IPS-NIHi7 (cell line): ENCODE results near the gene GOSR1.
A peak's percentile ranks its signal among the peaks of the same experiment; 100 is the strongest.
"Not testable (repeated sequence)": the region's sequence is repeated elsewhere in the genome, so short reads cannot be mapped to it uniquely, and the experiment has no call there.

ENCODE experiments used
- DNase-seq: peaks from one replicate; pipeline ENCODE4 v3.0.0; 2012; ENCODE audit warnings: mixed read lengths; ENCODE audit errors: extremely low spot score

Gene GOSR1

GRCh38 chr17:30477083-30477773 lies at the start of gene GOSR1:
Gene GOSR1, plus strand, starts transcription at chr17:30477408. Its CDS starts 26 bp downstream, at chr17:30477434.
- DNase-seq = peak; percentile 96

GRCh38 chr17:30427611-30428010 lies 49.6 kb upstream of the GOSR1 start:
- DNase-seq = no peak

- no peak for DNase-seq
These were observed 48.1 kb upstream of the GOSR1 start for GRCh38 chr17:30429155-30429554.

- no peak for DNase-seq
These were observed 43.7 kb upstream of the GOSR1 start for GRCh38 chr17:30433514-30433913.

GRCh38 chr17:30436729-30437128 lies 40.5 kb upstream of the GOSR1 start:
- no peak for DNase-seq

- no peak for DNase-seq
These were observed 33.5 kb upstream of the GOSR1 start for GRCh38 chr17:30443721-30444120.

- DNase-seq = not testable (repeated sequence)
These were observed 30.6 kb upstream of the GOSR1 start for GRCh38 chr17:30446640-30447039.

GRCh38 chr17:30449480-30449879 lies 27.7 kb upstream of the GOSR1 start:
- DNase-seq = no peak

- no peak for DNase-seq
These were observed 26.8 kb upstream of the GOSR1 start for GRCh38 chr17:30450125-30451027.

GRCh38 chr17:30454635-30455034 lies 22.6 kb upstream of the GOSR1 start:
- no peak for DNase-seq

GRCh38 chr17:30458371-30458770 lies 18.8 kb upstream of the GOSR1 start:
- no peak for DNase-seq

GRCh38 chr17:30458797-30459413 lies 18.3 kb upstream of the GOSR1 start:
- not testable (repeated sequence) for DNase-seq

- DNase-seq = no peak
These were observed 8.7 kb upstream of the GOSR1 start for GRCh38 chr17:30468465-30468864.

- DNase-seq = no peak
These were observed 4.8 kb upstream of the GOSR1 start for GRCh38 chr17:30472238-30472890.

GRCh38 chr17:30475206-30475605 lies 2.0 kb upstream of the GOSR1 start:
- no peak for DNase-seq

- DNase-seq = no peak
These were observed 504 bp upstream of the GOSR1 start for GRCh38 chr17:30476726-30477082.

GRCh38 chr17:30477774-30478115 lies 537 bp downstream of the GOSR1 start:
- no peak for DNase-seq

GRCh38 chr17:30482555-30482954 lies 5.3 kb downstream of the GOSR1 start:
- no peak for DNase-seq

GRCh38 chr17:30483159-30483558 lies 6.0 kb downstream of the GOSR1 start:
- no peak for DNase-seq

GRCh38 chr17:30493780-30494179 lies 16.6 kb downstream of the GOSR1 start:
- DNase-seq = no peak

GRCh38 chr17:30495586-30495985 lies 18.4 kb downstream of the GOSR1 start:
- DNase-seq = no peak

GRCh38 chr17:30503558-30503957 lies 26.4 kb downstream of the GOSR1 start:
- DNase-seq = no peak
